ENCODE data around the gene EMC6. TPM values are rescaled to one million over a fixed set of nuclear protein-coding genes. Genes with fewer than 3 reads are reported as not detected.
A peak's percentile ranks its signal among the peaks of the same experiment; 100 is the strongest.

The EMC6 gene
- total RNA-seq, 2 donors from 2014 or later: 59.4 to 69.5 TPM

DNA sequence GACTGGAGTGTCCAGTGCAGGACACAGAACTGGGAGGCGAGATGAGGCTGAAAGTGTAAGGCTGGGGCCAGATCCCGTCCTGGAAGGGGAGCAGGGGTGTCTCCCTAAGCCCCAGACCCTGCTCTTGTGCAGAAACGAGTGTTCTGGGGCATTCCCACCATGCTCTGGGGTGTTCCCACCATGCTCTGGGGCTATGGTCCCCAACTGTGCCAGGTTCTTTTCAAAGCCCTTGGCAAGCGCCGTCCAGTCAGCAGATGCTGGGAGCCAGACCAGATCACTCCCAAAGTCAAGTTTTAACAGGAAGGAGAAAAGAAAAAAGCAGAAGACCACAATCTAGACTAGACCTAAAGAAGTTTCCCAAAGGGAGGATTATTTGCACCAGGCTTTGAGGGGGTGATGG, 2.8 kb upstream of the EMC6 start:
- 90 to 94% methylated on average over 2 to 5 of the region's 5 CpGs for WGBS, 2 experiments (ENCODE audit: insufficient coverage in 1 of 2, insufficient read length in 1 of 2)
- H3K4me3 ChIP-seq (ENCODE audit: low read length): no peak overlapping the region
- peak overlapping the region; percentile 81 for H3K4me3 Mint-ChIP-seq
- H3K4me1 Mint-ChIP-seq: peaks cover 19% of the 10 kb centered on the region
- H3K27me3 Mint-ChIP-seq (ENCODE audit: insufficient read depth): no peaks in the 10 kb centered on the region
- no peaks in the 10 kb centered on the region for H3K9me3 ChIP-seq (ENCODE audit: control insufficient read depth, low read length)
- DNase-seq: no peak
- peaks cover 21% of the 10 kb centered on the region for H3K36me3 Mint-ChIP-seq (ENCODE audit: low read depth)
- H3K27me3 ChIP-seq (ENCODE audit: control insufficient read depth, insufficient read depth, low read length, poor library complexity, severe bottlenecking): no peaks in the 10 kb centered on the region
- H3K9me3 Mint-ChIP-seq: no peaks in the 10 kb centered on the region
- no peaks in the 10 kb centered on the region for H3K4me1 ChIP-seq (ENCODE audit: control insufficient read depth, insufficient read depth, low read length)
- no peak overlapping the region for H3K27ac ChIP-seq (ENCODE audit: low read depth, low read length)
- TF ChIP-seq, protein P1, sequence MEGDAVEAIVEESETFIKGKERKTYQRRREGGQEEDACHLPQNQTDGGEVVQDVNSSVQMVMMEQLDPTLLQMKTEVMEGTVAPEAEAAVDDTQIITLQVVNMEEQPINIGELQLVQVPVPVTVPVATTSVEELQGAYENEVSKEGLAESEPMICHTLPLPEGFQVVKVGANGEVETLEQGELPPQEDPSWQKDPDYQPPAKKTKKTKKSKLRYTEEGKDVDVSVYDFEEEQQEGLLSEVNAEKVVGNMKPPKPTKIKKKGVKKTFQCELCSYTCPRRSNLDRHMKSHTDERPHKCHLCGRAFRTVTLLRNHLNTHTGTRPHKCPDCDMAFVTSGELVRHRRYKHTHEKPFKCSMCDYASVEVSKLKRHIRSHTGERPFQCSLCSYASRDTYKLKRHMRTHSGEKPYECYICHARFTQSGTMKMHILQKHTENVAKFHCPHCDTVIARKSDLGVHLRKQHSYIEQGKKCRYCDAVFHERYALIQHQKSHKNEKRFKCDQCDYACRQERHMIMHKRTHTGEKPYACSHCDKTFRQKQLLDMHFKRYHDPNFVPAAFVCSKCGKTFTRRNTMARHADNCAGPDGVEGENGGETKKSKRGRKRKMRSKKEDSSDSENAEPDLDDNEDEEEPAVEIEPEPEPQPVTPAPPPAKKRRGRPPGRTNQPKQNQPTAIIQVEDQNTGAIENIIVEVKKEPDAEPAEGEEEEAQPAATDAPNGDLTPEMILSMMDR (conservative IDR thresholded peaks at IDR 0.05): no peak
- H3K36me3 ChIP-seq (ENCODE audit: control insufficient read depth, insufficient read depth, low read length): peaks cover 44% of the 10 kb centered on the region
- no peak overlapping the region for H3K9ac ChIP-seq (ENCODE audit: extremely low read depth, low read length, poor library complexity, severe bottlenecking)
- H3K27ac Mint-ChIP-seq: no peak overlapping the region

DNA sequence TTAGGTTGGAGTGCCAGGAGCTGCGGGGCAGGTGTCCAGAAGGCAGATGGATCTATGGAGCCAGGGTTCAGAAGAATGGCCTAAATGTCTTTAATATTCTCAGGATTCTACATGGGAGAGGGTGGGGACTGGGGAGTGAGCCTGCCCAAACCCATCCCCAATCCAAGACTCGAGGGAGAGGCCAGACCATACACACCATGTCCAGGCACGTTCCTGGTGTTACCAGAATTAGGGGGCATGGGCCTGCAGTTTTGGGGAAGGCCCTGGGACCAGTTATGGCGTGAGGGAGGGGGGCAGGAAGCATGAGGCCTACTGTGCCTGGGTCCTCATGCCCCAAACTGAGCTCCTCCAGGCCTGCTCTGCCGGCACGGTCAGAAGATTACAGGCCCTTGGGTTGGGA, 2.1 kb upstream of the EMC6 start:
- no peaks in the 10 kb centered on the region for H3K27me3 ChIP-seq (ENCODE audit: control insufficient read depth, insufficient read depth, low read length, poor library complexity, severe bottlenecking)
- H3K27me3 Mint-ChIP-seq (ENCODE audit: insufficient read depth): no peaks in the 10 kb centered on the region
- H3K4me3 ChIP-seq (ENCODE audit: low read length): peak overlapping the region; percentile 90
- no peaks in the 10 kb centered on the region for H3K9me3 Mint-ChIP-seq
- peak; percentile 49 for DNase-seq
- H3K4me1 ChIP-seq (ENCODE audit: control insufficient read depth, insufficient read depth, low read length): no peaks in the 10 kb centered on the region
- peaks cover 21% of the 10 kb centered on the region for H3K36me3 Mint-ChIP-seq (ENCODE audit: low read depth)
- H3K9me3 ChIP-seq (ENCODE audit: control insufficient read depth, low read length): no peaks in the 10 kb centered on the region
- H3K4me1 Mint-ChIP-seq: peaks cover 19% of the 10 kb centered on the region
- H3K4me3 Mint-ChIP-seq: peak overlapping the region; percentile 81
- no peak overlapping the region for H3K27ac ChIP-seq (ENCODE audit: low read depth, low read length)
- TF ChIP-seq, protein P1 (conservative IDR thresholded peaks at IDR 0.05): no peak
- no peak overlapping the region for H3K27ac Mint-ChIP-seq
- 94 to 100% methylated on average over 2 to 6 of the region's 6 CpGs for WGBS, 2 experiments (ENCODE audit: insufficient coverage in 1 of 2, insufficient read length in 1 of 2)
- no peak overlapping the region for H3K9ac ChIP-seq (ENCODE audit: extremely low read depth, low read length, poor library complexity, severe bottlenecking)
- peaks cover 42% of the 10 kb centered on the region for H3K36me3 ChIP-seq (ENCODE audit: control insufficient read depth, insufficient read depth, low read length)

DNA sequence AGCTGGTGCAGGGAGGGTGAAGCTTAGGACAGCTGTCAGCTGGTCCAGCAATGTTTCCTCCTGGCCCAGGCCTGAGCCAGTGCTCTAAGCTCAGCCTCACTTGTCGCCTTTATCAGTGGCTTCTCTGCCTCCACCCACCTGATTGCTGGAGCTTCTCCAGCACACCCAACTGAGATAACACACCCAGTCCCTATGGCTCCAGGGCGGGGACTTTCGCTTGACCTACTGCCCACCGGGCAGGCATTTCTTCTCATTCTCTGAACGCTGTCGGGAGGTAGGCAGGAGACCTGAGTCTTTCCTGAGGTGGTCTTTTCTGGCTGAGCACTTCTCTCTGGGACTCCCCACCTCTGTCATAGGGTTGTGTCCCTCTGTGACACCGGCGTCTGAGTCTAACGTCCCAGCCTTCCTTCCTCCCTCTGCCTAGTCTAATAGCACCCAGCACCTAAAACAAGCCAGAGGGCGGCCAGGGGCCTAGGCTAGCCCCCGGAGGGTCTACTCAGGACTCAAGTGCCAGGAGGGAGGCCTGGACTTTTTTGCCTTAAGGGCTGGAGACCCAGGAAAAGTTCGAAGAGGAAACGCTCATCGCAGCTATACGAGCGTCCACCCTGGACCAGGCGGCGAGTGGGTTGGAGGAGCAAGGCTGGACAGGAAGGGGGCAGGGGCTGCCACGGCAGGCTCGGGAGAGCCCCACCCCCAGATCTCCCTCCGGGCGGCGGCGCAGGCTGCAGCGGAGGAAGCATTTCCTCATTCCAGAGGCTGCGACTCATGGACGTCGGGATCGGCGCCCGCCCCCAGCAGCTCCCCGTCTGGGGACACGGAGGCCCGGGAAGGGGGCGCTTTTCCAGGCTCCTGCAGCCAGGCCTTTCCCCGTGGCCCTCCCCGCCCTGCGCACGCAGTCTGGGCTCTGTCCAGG, 990 bp upstream of the EMC6 start:
- Mint-ChIP-seq H3K36me3 (ENCODE audit: low read depth) (peaks cover 18% of the 10 kb centered on the region), H3K9me3 (no peaks in the 10 kb centered on the region), H3K4me3 (peak overlapping the region; percentile 81), H3K27me3 (ENCODE audit: insufficient read depth) (no peaks in the 10 kb centered on the region), H3K27ac (peak overlapping the region; percentile 95), H3K4me1 (peaks cover 19% of the 10 kb centered on the region)
- Histone ChIP-seq H3K27ac (ENCODE audit: low read depth, low read length) (peak overlapping the region; percentile 98), H3K27me3 (ENCODE audit: control insufficient read depth, insufficient read depth, low read length, poor library complexity, severe bottlenecking) (no peaks in the 10 kb centered on the region), H3K36me3 (ENCODE audit: control insufficient read depth, insufficient read depth, low read length) (peaks cover 41% of the 10 kb centered on the region), H3K4me3 (ENCODE audit: low read length) (peak overlapping the region; percentile 90), H3K9me3 (ENCODE audit: control insufficient read depth, low read length) (no peaks in the 10 kb centered on the region), H3K4me1 (ENCODE audit: control insufficient read depth, insufficient read depth, low read length) (no peaks in the 10 kb centered on the region), H3K9ac (ENCODE audit: extremely low read depth, low read length, poor library complexity, severe bottlenecking) (peak overlapping the region; percentile 90)
- TF ChIP-seq, protein P1 (conservative IDR thresholded peaks at IDR 0.05): no peak
- WGBS, 2 experiments (ENCODE audit: insufficient coverage in 1 of 2, insufficient read length in 1 of 2): 6 to 10% methylated on average over 16 to 39 of the region's 39 CpGs
- DNase-seq: peak; percentile 92
